Caco-2 (cell line): ENCODE data around the gene AP3D1. TPM values are rescaled to one million over a fixed set of nuclear protein-coding genes. Genes with fewer than 3 reads are reported as not detected.

Experiments
- BruUV-seq: library from RNA; stranded (reverse); fragments of 400-500 nt; replicated peaks from 2 replicates; lab custom pipeline; 2021; lab: Mats Ljungman, UMichigan
- CTCF ChIA-PET: fragments of 300-600 bp; sonication (Branson Sonifier 250); formaldehyde crosslinking; loops from one replicate; lab custom pipeline; 2022; ENCODE audit warnings: antibody characterized with exemption; lab: Charles Lee
- POLR2A ChIA-PET: fragments of 300-600 bp; sonication (Branson Sonifier 250); formaldehyde crosslinking; loops from one replicate; lab custom pipeline; 2022; ENCODE audit warnings: antibody characterized with exemption; lab: Charles Lee
- DNase-seq, 2 experiments: peaks; one replicate each; pipeline versions ENCODE4 v3.0.0 to v3.0.0-alpha.2; 2020 to 2022
- H3K27me3 ChIP-seq: replicated peaks from 2 replicates; pipeline ENCODE4 v1.6.0; 2011; ENCODE audit warnings: low read length; ENCODE audit not compliant: control insufficient read depth, insufficient read depth
- H3K36me3 ChIP-seq: 2 replicates; pipeline ENCODE4 v1.5.1; 2011; ENCODE audit warnings: low read length; ENCODE audit not compliant: control insufficient read depth, insufficient read depth
- H3K4me1 ChIP-seq: fragments of 250-450 bp; sonication (Bioruptor Pico); 2 replicates; pipeline ENCODE4 v1.5.1; 2020; ENCODE audit warnings: mild to moderate bottlenecking
- H3K4me3 ChIP-seq: 2 replicates; pipeline ENCODE4 v1.5.1; 2011; ENCODE audit warnings: low read depth, mild to moderate bottlenecking, control low read depth, low read length
- H3K9me3 ChIP-seq: fragments of 250-450 bp; sonication (Bioruptor Pico); 2 replicates; pipeline ENCODE4 v1.5.1; 2020; ENCODE audit warnings: mild to moderate bottlenecking, moderate library complexity
- H3K27ac Mint-ChIP-seq: one replicate; pipeline ENCODE4 v1.8.0; 2022; ENCODE audit warnings: mixed read lengths; ENCODE audit not compliant: unreplicated experiment
- H3K27me3 Mint-ChIP-seq: one replicate; pipeline ENCODE4 v1.8.0; 2022; ENCODE audit warnings: mixed read lengths; ENCODE audit not compliant: insufficient read depth, unreplicated experiment
- H3K36me3 Mint-ChIP-seq: one replicate; pipeline ENCODE4 v1.8.0; 2022; ENCODE audit warnings: mild to moderate bottlenecking, mixed read lengths; ENCODE audit not compliant: insufficient read depth, unreplicated experiment
- H3K4me1 Mint-ChIP-seq: one replicate; pipeline ENCODE4 v1.8.0; 2022; ENCODE audit warnings: low read depth, mixed read lengths; ENCODE audit not compliant: unreplicated experiment
- H3K4me3 Mint-ChIP-seq: one replicate; pipeline ENCODE4 v1.8.0; 2022; ENCODE audit warnings: mild to moderate bottlenecking, moderate library complexity, mixed read lengths; ENCODE audit not compliant: unreplicated experiment
- H3K9me3 Mint-ChIP-seq: one replicate; pipeline ENCODE4 v1.8.0; 2022; ENCODE audit warnings: mixed read lengths; ENCODE audit not compliant: unreplicated experiment
- CTCF ChIP-seq, 2 experiments: fragments of 200-600 bp in 1 of 2; IDR thresholded peaks; 1 replicate in 1 of 2; 2 replicates in 1 of 2; pipeline versions ENCODE4 v1.5.1 to v1.8.0; 2011 to 2022; ENCODE audit warnings: antibody characterized with exemption in 1 of 2, control low read depth in 1 of 2, inconsistent platforms in 1 of 2, low read depth in 1 of 2, low read length in 1 of 2, mild to moderate bottlenecking in 1 of 2, moderate library complexity in 1 of 2; ENCODE audit not compliant: insufficient read depth in 1 of 2, severe bottlenecking in 1 of 2, unreplicated experiment in 1 of 2
- intact Hi-C: fragments of 100-400 bp; cut with micrococcal nuclease; formaldehyde crosslinking; loops from one replicate; pipeline ENCODE4 v1.10.0; 2022; ENCODE audit not compliant: unreplicated experiment
- total RNA-seq: library from RNA; stranded (reverse); gene quantifications from 2 replicates; pipeline ENCODE4 v1.2.3, GENCODE V29; 2022

AP3D1 gene
- total RNA-seq, 1 experiment from 2014 or later = 151 TPM

GRCh38 chr19:2108251-2109016 lies 42.9 kb downstream of the AP3D1 start:
- no peaks in the 10 kb centered on the region for H3K9me3 ChIP-seq
- no peaks in the 10 kb centered on the region for H3K4me1 ChIP-seq
- H3K27me3 ChIP-seq = no peaks in the 10 kb centered on the region
- Mint-ChIP-seq H3K27ac (no peak overlapping the region), H3K36me3 (peaks cover 92% of the 10 kb centered on the region), H3K9me3 (peaks cover 9% of the 10 kb centered on the region), H3K27me3 (no peaks in the 10 kb centered on the region), H3K4me1 (no peaks in the 10 kb centered on the region), H3K4me3 (no peak overlapping the region)
- peaks cover 6% of the 10 kb centered on the region for H3K36me3 ChIP-seq
- ChIA-PET CTCF (no interaction called here), POLR2A (no interaction called here)
- no peak overlapping the region for H3K4me3 ChIP-seq
- TF ChIP-seq CTCF (IDR thresholded peaks at IDR 0.05; ENCODE audit: insufficient read depth in 1 of 2, low read depth in 1 of 2, low read length in 1 of 2, severe bottlenecking in 1 of 2, unreplicated experiment in 1 of 2) = no peak
- BruUV-seq = no TSS peak
- no peak for DNase-seq
- intact Hi-C loops = no loop called here

GRCh38 chr19:2103045-2103707 lies 48.2 kb downstream of the AP3D1 start:
- no peaks in the 10 kb centered on the region for H3K9me3 ChIP-seq
- Mint-ChIP-seq H3K4me1 (no peaks in the 10 kb centered on the region), H3K36me3 (peaks cover 86% of the 10 kb centered on the region), H3K27ac (no peak overlapping the region), H3K27me3 (no peaks in the 10 kb centered on the region), H3K4me3 (no peak overlapping the region), H3K9me3 (peaks cover 9% of the 10 kb centered on the region)
- peaks cover 2% of the 10 kb centered on the region; the same call in 1 of the 2 replicates for H3K36me3 ChIP-seq
- POLR2A ChIA-PET = no interaction called here
- no peak for TF ChIP-seq CTCF (IDR thresholded peaks at IDR 0.05; ENCODE audit: insufficient read depth in 1 of 2, low read depth in 1 of 2, low read length in 1 of 2, severe bottlenecking in 1 of 2, unreplicated experiment in 1 of 2)
- BruUV-seq = no TSS peak
- DNase-seq = no peak
- no peak overlapping the region for H3K4me3 ChIP-seq
- intact Hi-C loops = no loop called here
- CTCF ChIA-PET = interaction anchor here (0.7 kb wide), 1 partner anchor 10 kb away, joined by 3 read pairs; no protein-coding TSS in a partner anchor
- H3K27me3 ChIP-seq = no peaks in the 10 kb centered on the region
- no peaks in the 10 kb centered on the region for H3K4me1 ChIP-seq

GRCh38 chr19:2101417-2102335 lies 49.7 kb downstream of the AP3D1 start:
- intact Hi-C loops = no loop called here
- peaks cover 4% of the 10 kb centered on the region for H3K9me3 Mint-ChIP-seq
- H3K4me1 Mint-ChIP-seq = no peaks in the 10 kb centered on the region
- H3K36me3 ChIP-seq = peaks cover 2% of the 10 kb centered on the region; the same call in 1 of the 2 replicates
- no TSS peak for BruUV-seq
- no peak overlapping the region for H3K4me3 ChIP-seq
- ChIA-PET POLR2A (no interaction called here), CTCF (no interaction called here)
- H3K27ac Mint-ChIP-seq = no peak overlapping the region
- H3K27me3 ChIP-seq = no peaks in the 10 kb centered on the region
- H3K4me1 ChIP-seq = peaks cover 3% of the 10 kb centered on the region; the same call in 1 of the 2 replicates
- DNase-seq = no peak
- no peaks in the 10 kb centered on the region for H3K27me3 Mint-ChIP-seq
- TF ChIP-seq CTCF (IDR thresholded peaks at IDR 0.05; ENCODE audit: insufficient read depth in 1 of 2, low read depth in 1 of 2, low read length in 1 of 2, severe bottlenecking in 1 of 2, unreplicated experiment in 1 of 2) = no peak
- peaks cover 86% of the 10 kb centered on the region for H3K36me3 Mint-ChIP-seq
- no peaks in the 10 kb centered on the region for H3K9me3 ChIP-seq
- H3K4me3 Mint-ChIP-seq = no peak overlapping the region
